ENCODE measurements around the gene PNLIPRP2.

Gene PNLIPRP2

GRCh38 chr10:116667484-116667883 lies 46.7 kb downstream of the PNLIPRP2 start:
- H3K27ac ChIP-seq (ENCODE audit: low read length) = no peak overlapping the region
- no peaks in the 10 kb centered on the region for H3K4me1 ChIP-seq (ENCODE audit: insufficient read depth, low read length)
- no peaks in the 10 kb centered on the region for H3K36me3 ChIP-seq (ENCODE audit: insufficient read depth, low read length)
- no peaks in the 10 kb centered on the region for H3K79me2 ChIP-seq (ENCODE audit: insufficient read depth, low read length)
- no peak overlapping the region for H3K9ac ChIP-seq (ENCODE audit: low read depth, low read length)
- no peak overlapping the region for H2AFZ ChIP-seq (ENCODE audit: low read depth, low read length)
- H3K9me3 ChIP-seq (ENCODE audit: insufficient read depth, low read length, severe bottlenecking) = no peaks in the 10 kb centered on the region
- H3K27me3 ChIP-seq (ENCODE audit: insufficient read depth, low read length, poor library complexity) = no peaks in the 10 kb centered on the region
- H3K4me2 ChIP-seq (ENCODE audit: insufficient read depth, low read length) = no peak overlapping the region
- no peak for TF ChIP-seq EZH2 (IDR thresholded peaks at IDR 0.05; ENCODE audit: borderline replicate concordance, low read depth, low read length, severe bottlenecking)
- TF ChIP-seq CTCF (IDR thresholded peaks at IDR 0.05; ENCODE audit: borderline replicate concordance, extremely low read depth, low read length, poor library complexity, severe bottlenecking) = no peak
- H3K4me3 ChIP-seq (ENCODE audit: low read depth in 1 of 2, low read length in 2 of 2) = no peak overlapping the region
- H4K20me1 ChIP-seq (ENCODE audit: insufficient read depth, low read length) = no peaks in the 10 kb centered on the region
- no peak for ATAC-seq (ENCODE audit: insufficient read depth, low read depth)
- DNase-seq = no peak

DNA sequence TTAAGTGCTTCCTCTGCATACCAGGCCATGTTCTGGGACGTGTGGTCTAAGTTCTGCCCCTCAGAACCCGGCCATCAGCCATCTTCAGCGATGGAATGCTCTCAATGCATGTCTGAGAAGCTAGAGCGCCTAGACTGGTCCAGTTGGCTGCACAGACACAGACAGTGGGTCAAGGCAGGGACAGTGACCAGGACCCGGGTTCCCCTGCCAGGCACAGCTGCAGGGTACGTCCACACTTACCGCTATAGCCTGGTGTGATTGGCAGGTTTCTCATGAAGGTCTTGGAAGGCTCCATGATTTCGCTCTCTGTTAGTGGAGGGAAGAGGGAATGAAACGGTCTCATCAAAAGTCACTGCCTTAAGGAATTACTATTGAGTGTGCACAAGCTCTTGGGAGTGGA lies 47.3 kb downstream of the PNLIPRP2 start:
- H3K4me2 ChIP-seq (ENCODE audit: insufficient read depth, low read length) = no peak overlapping the region
- no peaks in the 10 kb centered on the region for H3K79me2 ChIP-seq (ENCODE audit: insufficient read depth, low read length)
- no peak overlapping the region for H3K4me3 ChIP-seq (ENCODE audit: low read depth in 1 of 2, low read length in 2 of 2)
- H4K20me1 ChIP-seq (ENCODE audit: insufficient read depth, low read length) = no peaks in the 10 kb centered on the region
- no peak for ATAC-seq (ENCODE audit: insufficient read depth, low read depth)
- no peak overlapping the region for H3K27ac ChIP-seq (ENCODE audit: low read length)
- H3K27me3 ChIP-seq (ENCODE audit: insufficient read depth, low read length, poor library complexity) = no peaks in the 10 kb centered on the region
- no peak overlapping the region for H2AFZ ChIP-seq (ENCODE audit: low read depth, low read length)
- no peaks in the 10 kb centered on the region for H3K4me1 ChIP-seq (ENCODE audit: insufficient read depth, low read length)
- H3K36me3 ChIP-seq (ENCODE audit: insufficient read depth, low read length) = no peaks in the 10 kb centered on the region
- H3K9ac ChIP-seq (ENCODE audit: low read depth, low read length) = no peak overlapping the region
- TF ChIP-seq CTCF (IDR thresholded peaks at IDR 0.05; ENCODE audit: borderline replicate concordance, extremely low read depth, low read length, poor library complexity, severe bottlenecking) (no peak), EZH2 (IDR thresholded peaks at IDR 0.05; ENCODE audit: borderline replicate concordance, low read depth, low read length, severe bottlenecking) (no peak)
- no peaks in the 10 kb centered on the region for H3K9me3 ChIP-seq (ENCODE audit: insufficient read depth, low read length, severe bottlenecking)
- no peak for DNase-seq

GRCh38 chr10:116668446-116668845 lies 47.7 kb downstream of the PNLIPRP2 start:
- Histone ChIP-seq H4K20me1 (ENCODE audit: insufficient read depth, low read length) (no peaks in the 10 kb centered on the region), H3K27ac (ENCODE audit: low read length) (no peak overlapping the region), H3K4me3 (ENCODE audit: low read depth in 1 of 2, low read length in 2 of 2) (no peak overlapping the region), H3K4me1 (ENCODE audit: insufficient read depth, low read length) (no peaks in the 10 kb centered on the region), H2AFZ (ENCODE audit: low read depth, low read length) (no peak overlapping the region), H3K9me3 (ENCODE audit: insufficient read depth, low read length, severe bottlenecking) (no peaks in the 10 kb centered on the region), H3K9ac (ENCODE audit: low read depth, low read length) (no peak overlapping the region), H3K4me2 (ENCODE audit: insufficient read depth, low read length) (no peak overlapping the region), H3K27me3 (ENCODE audit: insufficient read depth, low read length, poor library complexity) (no peaks in the 10 kb centered on the region), H3K36me3 (ENCODE audit: insufficient read depth, low read length) (no peaks in the 10 kb centered on the region), H3K79me2 (ENCODE audit: insufficient read depth, low read length) (no peaks in the 10 kb centered on the region)
- TF ChIP-seq EZH2 (IDR thresholded peaks at IDR 0.05; ENCODE audit: borderline replicate concordance, low read depth, low read length, severe bottlenecking) (no peak), CTCF (IDR thresholded peaks at IDR 0.05; ENCODE audit: borderline replicate concordance, extremely low read depth, low read length, poor library complexity, severe bottlenecking) (no peak)
- DNase-seq (no peak), ATAC-seq (ENCODE audit: insufficient read depth, low read depth) (no peak)

- no peak overlapping the region for H3K9ac ChIP-seq (ENCODE audit: low read depth, low read length)
- H3K4me3 ChIP-seq (ENCODE audit: low read depth in 1 of 2, low read length in 2 of 2) = no peak overlapping the region
- no peaks in the 10 kb centered on the region for H3K36me3 ChIP-seq (ENCODE audit: insufficient read depth, low read length)
- ATAC-seq (ENCODE audit: insufficient read depth, low read depth) = no peak
- H3K4me1 ChIP-seq (ENCODE audit: insufficient read depth, low read length) = no peaks in the 10 kb centered on the region
- H2AFZ ChIP-seq (ENCODE audit: low read depth, low read length) = no peak overlapping the region
- no peaks in the 10 kb centered on the region for H4K20me1 ChIP-seq (ENCODE audit: insufficient read depth, low read length)
- TF ChIP-seq CTCF (IDR thresholded peaks at IDR 0.05; ENCODE audit: borderline replicate concordance, extremely low read depth, low read length, poor library complexity, severe bottlenecking) (no peak), EZH2 (IDR thresholded peaks at IDR 0.05; ENCODE audit: borderline replicate concordance, low read depth, low read length, severe bottlenecking) (no peak)
- H3K9me3 ChIP-seq (ENCODE audit: insufficient read depth, low read length, severe bottlenecking) = no peaks in the 10 kb centered on the region
- no peak for DNase-seq
- no peaks in the 10 kb centered on the region for H3K27me3 ChIP-seq (ENCODE audit: insufficient read depth, low read length, poor library complexity)
- H3K79me2 ChIP-seq (ENCODE audit: insufficient read depth, low read length) = no peaks in the 10 kb centered on the region
- H3K27ac ChIP-seq (ENCODE audit: low read length) = no peak overlapping the region
- no peak overlapping the region for H3K4me2 ChIP-seq (ENCODE audit: insufficient read depth, low read length)
These were observed 48.3 kb downstream of the PNLIPRP2 start for GRCh38 chr10:116669080-116669479.
